HG03103 (cell line): ENCODE measurements around the gene GZF1.

ENCODE experiments used
- ATAC-seq: cut with Tn5 transposase; IDR thresholded peaks from one replicate; pipeline ENCODE4 v1.9.1; 2021; ENCODE audit warnings: low read depth; ENCODE audit not compliant: unreplicated experiment

GZF1 gene

DNA sequence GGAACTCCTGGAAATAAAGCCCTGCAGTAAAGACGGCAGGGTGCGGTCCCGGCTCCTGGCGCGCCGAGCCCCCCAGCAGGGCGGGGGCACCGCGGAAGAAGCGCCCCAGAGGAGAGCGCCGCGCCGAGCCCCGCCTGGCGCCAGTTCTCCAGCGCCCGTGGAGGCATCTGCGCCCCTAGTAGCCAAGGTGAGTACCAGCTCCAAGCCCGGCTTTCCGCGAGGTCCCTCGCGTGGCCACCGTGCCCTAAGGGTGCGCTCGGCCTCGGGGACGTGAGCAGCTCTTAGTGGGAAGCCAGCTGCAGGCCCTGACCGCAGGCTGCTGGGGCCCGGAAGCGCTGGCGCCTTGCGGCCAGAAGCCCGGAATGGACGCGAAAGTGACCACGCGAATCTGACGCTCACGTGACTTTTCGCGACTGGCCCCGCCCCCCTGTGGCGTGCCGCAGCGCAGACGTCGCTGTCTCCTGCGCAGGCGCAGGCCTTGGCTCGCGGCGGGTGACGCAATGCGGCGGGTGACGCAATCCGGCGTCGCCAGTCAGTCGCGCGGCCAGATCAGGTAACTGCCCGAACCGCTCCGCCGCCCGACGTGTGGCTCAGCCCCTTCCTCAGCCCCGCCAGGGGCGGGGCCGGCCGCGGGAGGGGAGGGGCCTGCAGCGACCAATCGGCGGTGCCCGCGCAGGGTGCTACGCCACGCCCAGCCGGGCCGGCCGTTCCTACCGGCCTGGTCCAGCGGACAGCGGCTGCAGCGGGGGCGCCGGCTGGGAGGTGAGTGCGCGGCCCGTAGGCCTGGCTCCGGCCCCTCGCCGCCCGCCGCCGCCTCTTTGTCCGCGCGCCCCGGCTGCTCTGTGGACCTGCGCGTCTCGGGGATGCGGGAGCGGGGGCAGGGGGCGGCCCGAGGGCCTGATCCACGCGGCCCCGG lies at the start of gene GZF1:
TSS of gene GZF1 (plus strand) at position 707 of the 916 bp plus-strand sequence. CDS start 2,202 bp downstream, outside the sequence.
- peak; percentile 61 for ATAC-seq

DNA sequence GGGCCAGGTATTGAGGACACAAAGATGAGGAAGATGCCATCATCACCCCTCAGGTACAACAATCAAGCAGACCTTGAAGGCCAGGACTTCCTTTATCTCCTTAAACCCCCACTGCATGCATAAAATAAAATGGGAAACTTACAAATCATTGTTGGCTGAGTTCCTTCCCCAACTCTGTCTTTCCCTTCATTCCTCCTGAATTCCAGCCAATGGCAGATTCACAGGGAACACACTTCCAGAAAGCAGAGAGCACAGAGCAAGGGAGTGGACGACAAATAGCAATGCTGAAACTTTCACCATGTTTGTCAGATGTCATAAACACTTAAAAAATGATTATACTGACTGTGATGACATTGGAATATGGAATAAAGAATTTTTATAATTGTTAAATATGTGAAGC lies 48.7 kb upstream of the GZF1 start:
- ATAC-seq: no peak

GRCh38 chr20:23314699-23315098 lies 47.3 kb upstream of the GZF1 start:
- ATAC-seq: no peak

DNA sequence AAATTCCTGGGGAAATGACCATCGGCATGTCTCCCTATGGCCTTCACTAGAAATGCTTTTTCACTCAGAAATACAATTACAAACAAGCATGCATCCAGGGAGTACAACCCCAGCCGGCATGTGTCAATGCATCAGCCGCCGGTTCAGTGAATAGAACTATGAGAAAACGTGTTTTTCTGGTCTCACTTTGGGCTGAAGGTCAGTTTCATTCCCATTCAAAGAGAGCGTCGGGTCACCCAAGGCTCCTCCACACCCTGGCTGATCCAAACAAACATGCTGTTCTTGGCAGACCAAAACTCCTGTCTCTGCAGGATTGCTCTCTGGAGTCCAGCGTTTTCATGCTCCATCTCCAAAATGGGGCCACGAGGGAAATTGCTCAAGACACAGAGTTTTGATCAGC lies 46.9 kb upstream of the GZF1 start:
- ATAC-seq: no peak

DNA sequence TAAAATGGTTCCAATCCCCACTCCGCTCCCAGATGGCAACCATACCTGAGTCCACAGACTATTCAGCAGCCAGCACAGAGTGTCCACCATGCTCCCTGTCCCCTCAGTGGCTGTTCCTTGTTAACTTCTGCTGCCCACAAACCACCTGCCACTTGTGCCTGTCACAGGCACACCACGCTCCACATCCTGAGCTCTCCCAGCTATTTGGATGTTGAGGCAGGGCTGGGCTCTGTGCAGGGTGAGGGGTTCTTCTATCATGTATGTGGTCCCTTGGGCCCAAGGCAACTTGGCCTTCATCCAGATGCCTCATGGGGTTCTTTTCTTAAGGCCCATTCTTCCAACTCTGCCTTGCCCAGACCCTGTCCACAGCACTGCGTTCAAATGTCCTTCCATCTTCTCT lies 45.4 kb upstream of the GZF1 start:
- ATAC-seq: no peak

DNA sequence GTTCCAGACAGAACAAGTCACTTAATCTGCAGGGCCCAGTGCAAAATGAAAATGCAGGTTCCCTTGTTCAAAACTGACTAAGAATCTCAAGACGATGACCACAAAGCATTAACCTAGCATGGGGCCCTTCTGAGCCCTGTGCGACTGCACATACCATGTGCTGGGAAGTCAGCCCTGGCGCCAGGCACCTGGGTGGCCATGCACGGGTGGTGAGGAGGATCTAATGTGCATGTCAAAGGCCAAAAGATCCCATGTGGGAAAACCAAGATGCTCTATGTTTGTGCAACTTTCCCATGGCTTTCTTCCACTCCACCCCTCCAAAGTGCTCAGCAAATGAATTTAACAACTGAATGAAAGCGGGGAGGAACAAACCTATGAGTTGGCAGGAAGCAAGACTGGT lies 44.9 kb upstream of the GZF1 start:
- no peak for ATAC-seq

DNA sequence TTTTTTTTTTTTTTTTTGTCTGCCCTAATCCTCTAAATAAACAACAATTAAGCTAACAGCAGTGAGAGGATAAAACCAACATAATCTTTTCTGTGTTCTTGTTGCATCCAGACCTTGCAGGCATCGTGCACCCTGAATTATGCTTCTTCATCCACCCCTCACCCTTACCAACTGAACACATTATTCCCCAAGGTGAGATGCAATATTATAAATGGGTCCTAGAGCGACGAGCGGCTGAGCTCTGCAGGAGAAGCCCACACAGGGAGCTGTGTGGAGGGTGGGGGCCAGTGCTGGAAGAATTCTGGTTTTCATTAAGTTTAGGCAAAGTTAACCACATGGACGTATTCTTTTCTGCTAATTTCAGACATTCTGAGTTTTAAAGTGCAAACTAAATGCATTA lies 43.6 kb upstream of the GZF1 start:
- ATAC-seq: no peak

GRCh38 chr20:23320317-23320716 lies 41.7 kb upstream of the GZF1 start:
- no peak for ATAC-seq

DNA sequence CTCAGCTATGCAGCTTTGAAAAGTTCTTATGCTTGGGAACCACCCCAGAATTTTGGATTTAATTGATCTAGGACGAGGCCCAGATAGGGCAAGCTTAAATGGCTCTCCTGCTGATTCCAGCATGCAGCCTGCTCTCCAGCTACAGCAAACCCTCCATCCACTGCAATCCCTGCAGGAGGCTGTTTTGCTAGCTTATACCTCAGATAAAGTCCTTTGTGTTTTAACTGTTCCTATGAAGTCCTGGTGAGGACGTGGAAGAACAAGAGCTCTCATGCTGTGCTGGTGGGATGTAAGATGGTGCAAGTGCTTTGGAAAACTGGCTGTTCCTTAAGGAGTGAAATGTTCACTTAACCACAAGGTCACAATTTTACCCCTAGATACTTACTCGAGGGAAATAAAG lies 36.9 kb upstream of the GZF1 start:
- no peak for ATAC-seq

DNA sequence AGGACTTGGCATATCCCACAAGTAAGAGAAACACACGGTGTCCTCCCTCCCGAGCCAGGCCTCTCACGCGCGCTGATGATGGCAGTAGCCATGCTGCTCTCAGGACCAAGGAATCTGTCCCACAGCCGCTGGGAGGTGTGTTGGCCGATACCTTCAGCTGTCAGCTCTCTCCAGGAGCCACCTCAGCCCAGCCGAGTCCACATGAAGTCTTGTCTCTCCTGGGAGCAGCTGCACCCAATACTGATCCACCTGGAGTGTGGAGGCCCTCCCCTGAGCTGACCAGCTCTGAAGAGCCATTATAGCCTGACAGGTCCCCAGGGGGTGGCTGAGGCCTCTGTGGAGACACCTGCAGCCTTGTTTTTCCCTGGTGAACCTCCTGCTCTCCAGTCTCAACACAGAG lies 35.2 kb upstream of the GZF1 start:
- no peak for ATAC-seq

- ATAC-seq: no peak
Measured at GRCh38 chr20:23327617-23328333, 34.2 kb upstream of the GZF1 start.

- ATAC-seq: no peak
Measured at GRCh38 chr20:23331450-23332350, 30.3 kb upstream of the GZF1 start.

DNA sequence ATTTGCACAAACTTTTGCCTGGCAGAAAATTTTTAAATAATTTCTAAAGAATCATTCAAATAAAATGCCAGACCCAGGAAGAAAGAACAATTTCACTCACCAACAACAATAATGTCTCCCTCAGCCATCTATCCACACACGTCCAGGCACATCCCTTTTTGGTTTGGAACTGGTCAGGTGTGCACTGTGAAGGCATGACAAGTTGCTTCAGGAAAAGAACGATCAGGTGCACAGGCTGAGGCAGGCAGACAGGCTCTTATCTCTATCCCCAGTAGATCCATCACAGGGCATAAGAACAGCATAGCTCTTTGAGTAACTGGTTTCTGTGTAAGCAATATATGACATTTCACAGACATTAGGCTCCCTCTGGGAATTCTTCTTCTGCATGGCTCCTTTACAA lies 29.5 kb upstream of the GZF1 start:
- no peak for ATAC-seq

DNA sequence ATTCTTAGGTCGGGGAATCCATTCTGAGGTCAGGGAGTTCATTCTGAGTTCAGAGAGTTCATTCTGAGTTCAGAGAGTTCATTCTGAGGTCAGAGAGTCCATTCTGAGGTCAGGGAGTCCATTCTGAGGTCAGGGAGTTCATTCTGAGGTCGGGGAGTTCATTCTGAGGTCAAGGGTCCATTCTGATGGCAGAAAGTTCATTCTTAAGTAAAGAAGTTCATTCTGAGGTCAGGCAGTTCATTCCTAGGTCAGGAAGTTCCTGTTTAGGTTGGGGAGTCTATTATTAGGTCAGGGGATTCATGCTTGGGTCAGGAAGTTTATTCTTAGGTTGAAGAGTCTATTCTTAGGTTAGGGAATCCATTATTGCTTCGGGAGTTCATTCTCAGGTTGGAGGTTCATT lies 27.9 kb upstream of the GZF1 start:
- ATAC-seq: no peak

GRCh38 chr20:23335521-23335920 lies 26.5 kb upstream of the GZF1 start:
- ATAC-seq: no peak

- ATAC-seq: no peak
Measured at GRCh38 chr20:23336476-23336875, 25.5 kb upstream of the GZF1 start.

DNA sequence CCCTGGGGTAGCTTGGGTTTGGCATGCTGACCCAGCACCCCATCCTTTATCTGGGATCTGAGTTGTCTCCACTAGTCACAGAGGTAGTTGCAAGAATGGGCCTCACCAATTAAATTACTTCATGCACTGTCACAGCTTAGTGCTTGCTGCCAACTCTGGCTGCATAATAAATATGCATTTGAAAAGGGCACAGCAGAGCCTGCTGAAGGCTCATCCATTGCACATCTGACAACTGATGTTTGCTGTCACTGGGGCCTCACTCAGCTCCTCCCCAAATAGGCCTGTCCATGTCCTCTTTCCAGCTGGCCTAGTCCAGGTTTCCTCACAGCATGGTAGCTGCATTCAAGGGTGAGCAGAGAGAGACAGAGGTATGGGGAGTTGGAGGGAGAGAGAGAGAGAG lies 24.7 kb upstream of the GZF1 start:
- ATAC-seq: no peak

DNA sequence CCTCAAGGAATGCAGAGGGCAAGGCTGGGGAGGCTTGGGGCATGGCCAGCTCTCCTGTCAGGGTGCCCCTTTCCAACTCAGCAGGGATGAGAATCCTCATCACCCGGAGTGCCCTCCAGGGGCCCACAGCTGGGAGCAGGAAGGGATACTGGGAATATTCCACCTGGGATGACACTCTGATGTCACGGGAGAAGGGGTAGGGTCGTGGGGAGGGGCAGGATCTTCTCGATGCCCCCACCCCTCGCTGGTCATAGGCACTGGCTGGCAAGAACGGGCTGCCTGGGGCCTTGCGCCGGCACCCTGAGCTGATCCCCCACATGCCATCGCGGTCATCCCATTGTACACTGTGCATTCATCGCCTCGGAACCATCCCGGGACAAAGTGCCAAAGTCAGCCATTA lies 22.0 kb upstream of the GZF1 start:
- no peak for ATAC-seq

GRCh38 chr20:23340524-23340923 lies 21.5 kb upstream of the GZF1 start:
- no peak for ATAC-seq

DNA sequence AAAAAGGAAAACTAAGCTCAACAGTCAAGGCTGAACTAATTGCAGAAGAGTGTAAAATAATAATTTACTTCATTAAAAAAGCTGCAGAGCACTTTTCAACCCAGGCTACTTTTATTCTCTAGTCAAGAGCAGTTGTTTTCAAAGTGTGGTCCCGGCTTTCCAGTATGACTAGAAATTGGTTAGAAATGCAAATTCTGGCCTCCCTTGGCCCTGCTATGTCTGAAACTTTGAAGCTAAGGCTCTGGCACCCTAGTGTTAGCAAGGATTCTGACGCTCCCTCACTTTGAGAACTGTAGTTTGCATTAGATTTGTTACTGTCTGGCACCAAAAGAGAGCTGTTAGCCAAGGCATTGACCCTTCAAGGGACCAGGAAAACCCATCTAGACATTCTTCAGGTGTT lies 20.9 kb upstream of the GZF1 start:
- no peak for ATAC-seq

GRCh38 chr20:23343590-23343989 lies 18.4 kb upstream of the GZF1 start:
- ATAC-seq: no peak
